Cardiac muscle cell (in vitro differentiated cells and primary cell): ENCODE measurements around the gene HSPB7. TPM values are rescaled to one million over a fixed set of nuclear protein-coding genes. Genes with fewer than 3 reads are reported as not detected.
A peak's percentile ranks its signal among the peaks of the same experiment; 100 is the strongest.

Source experiments
- DNase-seq, 2 donors: peaks; one replicate each; pipeline versions ENCODE4 v3.0.0 to v3.0.0-alpha.2; 2010 to 2017; ENCODE audit warnings: low read depth in 1 of 2, low spot score in 1 of 2
- H3K27ac ChIP-seq: fragments of 200-600 bp; sonication (generic); 2 replicates; pipeline ENCODE4 v1.5.1; 2016
- H3K27me3 ChIP-seq: fragments of 200-600 bp; sonication (generic); 2 replicates; pipeline ENCODE4 v1.6.0; 2016; ENCODE audit warnings: control low read depth
- H3K36me3 ChIP-seq: fragments of 200-600 bp; sonication (generic); 2 replicates; pipeline ENCODE4 v1.5.1; 2016; ENCODE audit warnings: control low read depth
- H3K4me1 ChIP-seq: fragments of 200-600 bp; sonication (generic); 2 replicates; pipeline ENCODE4 v1.8.1; 2017; ENCODE audit warnings: low read depth, mild to moderate bottlenecking, mixed run types
- H3K4me3 ChIP-seq: fragments of 200-600 bp; sonication (generic); 2 replicates; pipeline ENCODE4 v1.5.1; 2016; ENCODE audit warnings: mild to moderate bottlenecking
- H3K9me3 ChIP-seq: fragments of 200-600 bp; sonication (generic); 2 replicates; pipeline ENCODE4 v1.5.1; 2017; ENCODE audit warnings: low read depth, mild to moderate bottlenecking, control low read depth
- polyA plus RNA-seq: library from polyadenylated mRNA; unstranded; fragments of >200 nt; fragmentation: Nextera tagmentation; extraction: Ambion mirVana; gene quantifications from 2 replicates; pipeline ENCODE4 v1.2.1, GENCODE V29; 2016
- total RNA-seq: library from RNA; depleted of rRNA; stranded (reverse); fragments of >200 nt; gene quantifications from 2 replicates; pipeline ENCODE4 v1.2.3, GENCODE V29; 2016
- TF ChIP-seq, protein P1 (sequence below): IDR thresholded peaks from 2 replicates; pipeline ENCODE4 v1.5.1; 2012; ENCODE audit warnings: low read depth, mild to moderate bottlenecking, low read length

HSPB7 gene
- total RNA-seq = 509 and 744 TPM in 2 replicates
- 1,782 and 2,165 TPM in 2 replicates for polyA plus RNA-seq

GRCh38 chr1:16017461-16018303 is at the start of gene HSPB7:
HSPB7 (minus strand) TSS chr1:16018043; CDS start chr1:16017963, 80 bp downstream.
- Histone ChIP-seq H3K4me1 (peaks cover 69% of the 10 kb centered on the region), H3K4me3 (peak within 1 kb of the TSS; percentile 42), H3K36me3 (no peaks in the 10 kb centered on the region), H3K9me3 (no peaks in the 10 kb centered on the region), H3K27me3 (no peaks in the 10 kb centered on the region), H3K27ac (peak within 1 kb of the TSS; percentile 100)
- TF ChIP-seq, protein P1, sequence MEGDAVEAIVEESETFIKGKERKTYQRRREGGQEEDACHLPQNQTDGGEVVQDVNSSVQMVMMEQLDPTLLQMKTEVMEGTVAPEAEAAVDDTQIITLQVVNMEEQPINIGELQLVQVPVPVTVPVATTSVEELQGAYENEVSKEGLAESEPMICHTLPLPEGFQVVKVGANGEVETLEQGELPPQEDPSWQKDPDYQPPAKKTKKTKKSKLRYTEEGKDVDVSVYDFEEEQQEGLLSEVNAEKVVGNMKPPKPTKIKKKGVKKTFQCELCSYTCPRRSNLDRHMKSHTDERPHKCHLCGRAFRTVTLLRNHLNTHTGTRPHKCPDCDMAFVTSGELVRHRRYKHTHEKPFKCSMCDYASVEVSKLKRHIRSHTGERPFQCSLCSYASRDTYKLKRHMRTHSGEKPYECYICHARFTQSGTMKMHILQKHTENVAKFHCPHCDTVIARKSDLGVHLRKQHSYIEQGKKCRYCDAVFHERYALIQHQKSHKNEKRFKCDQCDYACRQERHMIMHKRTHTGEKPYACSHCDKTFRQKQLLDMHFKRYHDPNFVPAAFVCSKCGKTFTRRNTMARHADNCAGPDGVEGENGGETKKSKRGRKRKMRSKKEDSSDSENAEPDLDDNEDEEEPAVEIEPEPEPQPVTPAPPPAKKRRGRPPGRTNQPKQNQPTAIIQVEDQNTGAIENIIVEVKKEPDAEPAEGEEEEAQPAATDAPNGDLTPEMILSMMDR = no peak
- peak; percentile 90 to 97 for DNase-seq

GRCh38 chr1:16067127-16067768 is 49.4 kb upstream of the HSPB7 start:
- no peak overlapping the region for H3K4me3 ChIP-seq
- no peaks in the 10 kb centered on the region for H3K27me3 ChIP-seq
- no peak for DNase-seq
- TF ChIP-seq, protein P1 = no peak
- no peaks in the 10 kb centered on the region for H3K9me3 ChIP-seq
- H3K27ac ChIP-seq = no peak overlapping the region
- no peaks in the 10 kb centered on the region for H3K36me3 ChIP-seq
- peaks cover 6% of the 10 kb centered on the region for H3K4me1 ChIP-seq

GRCh38 chr1:16066245-16066644 is 48.4 kb upstream of the HSPB7 start:
- Histone ChIP-seq H3K4me3 (no peak overlapping the region), H3K36me3 (no peaks in the 10 kb centered on the region), H3K27me3 (no peaks in the 10 kb centered on the region), H3K27ac (no peak overlapping the region), H3K9me3 (no peaks in the 10 kb centered on the region), H3K4me1 (peaks cover 6% of the 10 kb centered on the region)
- TF ChIP-seq, protein P1 = no peak
- no peak for DNase-seq

- no peak overlapping the region for H3K4me3 ChIP-seq
- TF ChIP-seq, protein P1 = no peak
- H3K9me3 ChIP-seq = no peaks in the 10 kb centered on the region
- DNase-seq = no peak
- no peaks in the 10 kb centered on the region for H3K27me3 ChIP-seq
- H3K36me3 ChIP-seq = no peaks in the 10 kb centered on the region
- H3K27ac ChIP-seq = no peak overlapping the region
- H3K4me1 ChIP-seq = peaks cover 6% of the 10 kb centered on the region
These were observed 47.4 kb upstream of the HSPB7 start for GRCh38 chr1:16065269-16065576.

DNA sequence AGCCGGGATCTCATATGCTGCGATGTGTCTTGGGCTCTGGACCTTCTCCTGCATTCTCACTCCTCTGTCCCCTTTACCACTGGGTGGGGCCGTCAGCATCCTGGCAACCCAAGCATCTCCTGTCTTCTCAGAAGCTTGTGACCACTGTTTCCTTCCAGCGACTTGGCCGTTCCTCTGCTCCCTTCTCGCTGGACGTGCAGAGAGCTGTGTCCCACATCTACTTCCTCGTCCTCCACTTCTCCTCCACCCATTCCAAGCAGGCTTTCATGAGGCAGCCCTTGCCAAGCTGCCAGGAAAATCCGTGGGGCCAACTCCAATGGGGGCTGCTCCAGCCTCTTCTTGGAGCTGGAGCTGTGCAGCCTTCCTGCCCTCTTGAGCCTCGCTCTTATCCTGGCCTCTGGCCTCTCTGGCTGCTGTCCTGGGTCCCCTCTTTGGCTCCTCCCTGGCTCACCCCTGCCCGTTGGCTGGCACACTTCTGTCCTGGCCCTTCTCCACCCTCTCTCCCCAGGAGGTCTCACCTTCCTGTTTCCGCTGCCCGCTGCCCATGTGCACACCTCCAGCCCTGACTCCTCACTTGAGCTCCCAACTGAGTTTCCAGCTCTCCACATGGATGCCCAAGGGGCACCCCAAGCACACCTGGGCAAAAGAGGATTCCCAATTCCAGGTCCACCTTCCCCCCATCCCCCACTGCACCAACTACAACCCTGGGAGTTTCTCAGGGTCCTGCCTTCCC is 46.9 kb upstream of the HSPB7 start:
- Histone ChIP-seq H3K36me3 (no peaks in the 10 kb centered on the region), H3K27me3 (no peaks in the 10 kb centered on the region), H3K27ac (no peak overlapping the region), H3K9me3 (no peaks in the 10 kb centered on the region), H3K4me1 (peaks cover 6% of the 10 kb centered on the region), H3K4me3 (no peak overlapping the region)
- no peak for DNase-seq
- TF ChIP-seq, protein P1 = no peak
